GM20431 (cell line): ENCODE results near the gene FAM72D.
"Not testable (repeated sequence)": the region's sequence is repeated elsewhere in the genome, so short reads cannot be mapped to it uniquely, and the experiment has no call there.

ENCODE experiments used
- in situ Hi-C: fragments of 300-500 bp; cut with MseI, MboI; formaldehyde crosslinking; loops from one replicate; pipeline ENCODE4 v1.15.0; 2020; ENCODE audit warnings: low sequenced_read_pairs; ENCODE audit not compliant: unreplicated experiment

Gene FAM72D

GRCh38 chr1:145144264-145144913 lies 48.6 kb downstream of the FAM72D start:
- in situ Hi-C loops: not testable (repeated sequence)

GRCh38 chr1:145146308-145146707 lies 50.5 kb downstream of the FAM72D start:
- in situ Hi-C loops: not testable (repeated sequence)

GRCh38 chr1:145147172-145147571 lies 51.4 kb downstream of the FAM72D start:
- in situ Hi-C loops: not testable (repeated sequence)

- in situ Hi-C loops: not testable (repeated sequence)
Observed at GRCh38 chr1:145155421-145155820, 59.6 kb downstream of the FAM72D start.

- in situ Hi-C loops: not testable (repeated sequence)
Observed at GRCh38 chr1:145155873-145156272, 60.1 kb downstream of the FAM72D start.

GRCh38 chr1:145156891-145157610 lies 61.3 kb downstream of the FAM72D start:
- in situ Hi-C loops: not testable (repeated sequence)

- in situ Hi-C loops: not testable (repeated sequence)
Observed at GRCh38 chr1:145157715-145158114, 61.9 kb downstream of the FAM72D start.

GRCh38 chr1:145161046-145161752 lies 65.4 kb downstream of the FAM72D start:
- in situ Hi-C loops: not testable (repeated sequence)
